T-helper 2 cell treated with Interferon-gamma antibody and Interleukin-4, amounts not matched to agents 5 μg/mL and 100 μg/mL, for 36 hours (primary cell): ENCODE data around the gene CTTN.

Source experiments
- DNase-seq: peaks from one replicate; pipeline ENCODE4 v3.0.0; 2021; ENCODE audit warnings: low spot score
- H3K27ac Mint-ChIP-seq: one replicate; pipeline ENCODE4 v1.8.0; 2021; ENCODE audit warnings: mild to moderate bottlenecking, mixed read lengths
- H3K27me3 Mint-ChIP-seq: one replicate; pipeline ENCODE4 v1.8.0; 2021; ENCODE audit warnings: low read depth, mixed read lengths
- H3K36me3 Mint-ChIP-seq: one replicate; pipeline ENCODE4 v1.8.0; 2021; ENCODE audit warnings: low read depth, mixed read lengths
- H3K4me1 Mint-ChIP-seq: one replicate; pipeline ENCODE4 v1.8.0; 2021; ENCODE audit warnings: low read depth, mixed read lengths
- H3K4me3 Mint-ChIP-seq: one replicate; pipeline ENCODE4 v1.8.0; 2022; ENCODE audit warnings: mild to moderate bottlenecking, moderate library complexity, mixed read lengths
- H3K9me3 Mint-ChIP-seq: one replicate; pipeline ENCODE4 v1.8.0; 2021; ENCODE audit warnings: mixed read lengths

Gene CTTN

GRCh38 chr11:70432580-70432979 is 34.3 kb downstream of the CTTN start:
- H3K27ac Mint-ChIP-seq, result no peak overlapping the region
- no peaks in the 10 kb centered on the region for H3K27me3 Mint-ChIP-seq
- no peak for DNase-seq
- H3K36me3 Mint-ChIP-seq, result no peaks in the 10 kb centered on the region
- no peak overlapping the region for H3K4me3 Mint-ChIP-seq
- peaks cover 2% of the 10 kb centered on the region for H3K4me1 Mint-ChIP-seq
- H3K9me3 Mint-ChIP-seq, result no peaks in the 10 kb centered on the region

- Mint-ChIP-seq H3K9me3 (no peaks in the 10 kb centered on the region), H3K4me1 (peaks cover 2% of the 10 kb centered on the region), H3K27me3 (no peaks in the 10 kb centered on the region), H3K4me3 (no peak overlapping the region), H3K36me3 (no peaks in the 10 kb centered on the region), H3K27ac (no peak overlapping the region)
- no peak for DNase-seq
These were observed 34.7 kb downstream of the CTTN start for GRCh38 chr11:70433038-70433437.

GRCh38 chr11:70433526-70433925 is 35.2 kb downstream of the CTTN start:
- H3K4me3 Mint-ChIP-seq, result no peak overlapping the region
- H3K4me1 Mint-ChIP-seq, result peaks cover 2% of the 10 kb centered on the region
- no peaks in the 10 kb centered on the region for H3K36me3 Mint-ChIP-seq
- DNase-seq, result no peak
- no peaks in the 10 kb centered on the region for H3K27me3 Mint-ChIP-seq
- H3K27ac Mint-ChIP-seq, result no peak overlapping the region
- no peaks in the 10 kb centered on the region for H3K9me3 Mint-ChIP-seq

DNA sequence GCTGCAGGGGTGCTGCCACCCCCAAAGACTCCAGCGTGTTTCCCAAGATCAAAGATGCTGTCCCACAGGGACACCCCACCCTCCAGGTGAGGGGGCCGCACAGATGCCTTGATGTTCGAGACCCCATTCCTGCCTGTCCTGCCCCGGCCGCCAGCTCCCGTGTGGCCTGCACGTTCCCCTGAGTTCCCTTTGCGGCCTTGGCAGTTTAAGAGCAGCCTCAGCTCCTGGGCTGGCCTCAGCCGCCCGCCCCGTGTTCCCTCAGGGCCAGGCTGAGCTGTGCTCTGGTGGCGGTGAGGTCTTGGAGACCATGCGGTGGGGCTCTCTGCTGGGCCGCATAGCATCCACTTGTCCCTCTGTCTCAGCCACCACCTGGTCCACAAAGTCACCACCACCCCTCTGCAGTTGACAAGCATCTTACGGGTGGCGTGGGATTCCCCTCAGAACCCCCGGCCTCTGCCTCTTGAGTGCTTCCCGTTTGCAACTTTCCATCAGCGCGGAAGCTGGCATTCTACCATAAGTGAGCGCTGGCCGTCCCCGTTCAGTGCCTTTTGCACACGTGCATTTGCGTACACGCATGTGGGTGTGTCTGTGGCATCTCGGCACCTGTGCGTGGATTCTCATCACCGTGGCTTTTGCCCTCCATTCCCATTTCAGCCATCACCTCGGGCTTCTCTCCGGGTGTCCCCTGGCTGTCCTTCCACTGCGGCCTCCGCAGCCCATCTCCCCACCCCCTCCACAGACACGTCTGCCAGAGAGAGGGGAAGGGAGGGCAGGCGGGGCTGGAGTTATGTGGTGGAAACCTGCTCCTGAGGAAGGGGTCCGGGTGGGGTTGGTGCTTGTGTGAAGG is 35.9 kb downstream of the CTTN start:
- H3K4me1 Mint-ChIP-seq, result peaks cover 2% of the 10 kb centered on the region
- DNase-seq, result no peak
- no peaks in the 10 kb centered on the region for H3K9me3 Mint-ChIP-seq
- no peak overlapping the region for H3K27ac Mint-ChIP-seq
- H3K36me3 Mint-ChIP-seq, result no peaks in the 10 kb centered on the region
- no peaks in the 10 kb centered on the region for H3K27me3 Mint-ChIP-seq
- no peak overlapping the region for H3K4me3 Mint-ChIP-seq

- H3K36me3 Mint-ChIP-seq, result no peaks in the 10 kb centered on the region
- H3K9me3 Mint-ChIP-seq, result no peaks in the 10 kb centered on the region
- H3K27me3 Mint-ChIP-seq, result no peaks in the 10 kb centered on the region
- DNase-seq, result no peak
- peaks cover 2% of the 10 kb centered on the region for H3K4me1 Mint-ChIP-seq
- H3K4me3 Mint-ChIP-seq, result no peak overlapping the region
- H3K27ac Mint-ChIP-seq, result no peak overlapping the region
These were observed 36.5 kb downstream of the CTTN start for GRCh38 chr11:70434813-70435278.

DNA sequence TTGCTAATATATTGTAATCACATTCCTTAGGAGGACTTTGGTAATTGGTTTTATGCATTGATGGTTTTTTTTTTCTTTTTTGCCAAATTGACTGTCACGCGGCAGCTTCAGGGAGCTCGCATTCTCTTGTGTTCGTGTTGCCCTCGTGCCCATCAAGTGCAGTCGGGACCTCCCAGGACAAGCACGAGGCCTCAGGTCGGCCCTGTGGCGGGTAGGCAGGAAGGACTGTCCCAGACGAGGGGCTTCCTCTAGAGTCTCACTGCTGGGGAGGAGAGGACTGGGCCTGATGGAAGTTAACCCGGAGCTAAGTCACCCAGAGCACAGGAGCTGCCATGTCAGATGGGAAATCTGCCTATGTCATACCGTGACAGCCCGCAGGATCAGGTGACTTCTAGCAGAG is 37.0 kb downstream of the CTTN start:
- Mint-ChIP-seq H3K4me3 (no peak overlapping the region), H3K4me1 (peaks cover 1% of the 10 kb centered on the region), H3K27ac (no peak overlapping the region), H3K36me3 (no peaks in the 10 kb centered on the region), H3K9me3 (no peaks in the 10 kb centered on the region), H3K27me3 (no peaks in the 10 kb centered on the region)
- no peak for DNase-seq

DNA sequence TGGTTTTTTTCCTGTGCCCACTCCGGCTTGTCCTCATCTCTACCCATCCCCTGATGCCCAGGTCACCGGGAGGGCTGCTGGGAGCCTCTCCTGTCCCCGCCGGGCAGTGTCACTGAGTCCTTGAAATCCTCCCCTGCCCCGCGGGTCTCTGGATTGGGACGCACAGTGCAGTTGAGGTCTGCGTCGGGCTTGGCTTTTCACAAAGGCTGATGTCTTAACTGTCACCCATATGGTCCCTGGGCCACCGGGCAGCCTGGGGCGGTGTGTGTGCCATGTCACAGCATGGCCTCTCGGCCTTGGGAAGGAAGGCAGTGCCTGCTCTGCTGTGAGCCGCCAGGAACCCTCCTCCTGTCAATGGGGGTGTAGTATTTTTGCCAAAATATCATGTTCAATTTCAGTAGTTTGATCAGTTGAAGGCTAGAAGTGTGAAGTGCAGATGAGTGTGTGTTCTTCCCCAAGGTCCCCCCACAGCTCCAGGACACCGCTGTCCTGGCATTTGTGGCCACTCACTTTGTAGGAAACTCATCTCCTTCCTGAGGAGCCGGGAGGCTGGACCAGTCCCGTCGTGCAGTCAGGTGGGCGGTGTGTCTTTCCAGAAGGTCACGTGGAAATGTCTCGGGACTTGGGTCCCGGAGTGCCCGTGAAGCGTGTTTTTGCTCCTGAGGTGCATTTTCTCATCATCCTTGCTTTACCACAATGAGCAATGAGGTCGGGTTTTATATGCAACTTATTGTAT is 37.6 kb downstream of the CTTN start:
- no peaks in the 10 kb centered on the region for H3K27me3 Mint-ChIP-seq

DNA sequence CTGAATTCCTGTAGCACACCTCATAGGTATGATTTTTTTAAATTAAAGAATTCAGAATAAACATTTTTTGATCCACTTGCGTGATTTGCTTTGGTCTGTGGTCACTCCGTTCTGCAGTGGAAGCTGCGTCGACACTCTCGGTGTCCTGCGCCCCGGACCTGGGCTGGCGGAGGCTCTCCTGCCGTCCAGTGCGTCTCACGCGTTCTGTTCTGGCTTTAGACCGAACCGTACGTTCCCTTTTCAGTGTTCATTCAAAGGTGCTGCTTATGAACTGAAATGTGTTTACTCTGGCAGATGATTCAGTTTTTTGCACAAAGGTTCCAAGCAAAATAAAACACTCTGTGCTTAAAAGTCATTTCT is 38.2 kb downstream of the CTTN start:
- Mint-ChIP-seq H3K27me3 (no peaks in the 10 kb centered on the region), H3K36me3 (no peaks in the 10 kb centered on the region), H3K9me3 (no peaks in the 10 kb centered on the region), H3K4me3 (no peak overlapping the region), H3K4me1 (no peaks in the 10 kb centered on the region), H3K27ac (no peak overlapping the region)
- no peak for DNase-seq

More for the DNA sequence above, 37.6 kb downstream of the CTTN start:
- Mint-ChIP-seq H3K27ac (no peak overlapping the region), H3K36me3 (no peaks in the 10 kb centered on the region), H3K4me1 (no peaks in the 10 kb centered on the region), H3K9me3 (no peaks in the 10 kb centered on the region), H3K4me3 (no peak overlapping the region)
- DNase-seq, result no peak

GRCh38 chr11:70437111-70437784 is 38.9 kb downstream of the CTTN start:
- H3K4me1 Mint-ChIP-seq, result no peaks in the 10 kb centered on the region
- no peak for DNase-seq
- H3K36me3 Mint-ChIP-seq, result no peaks in the 10 kb centered on the region
- H3K27ac Mint-ChIP-seq, result no peak overlapping the region
- H3K4me3 Mint-ChIP-seq, result no peak overlapping the region
- H3K27me3 Mint-ChIP-seq, result no peaks in the 10 kb centered on the region
- H3K9me3 Mint-ChIP-seq, result no peaks in the 10 kb centered on the region

- no peaks in the 10 kb centered on the region for H3K4me1 Mint-ChIP-seq
- no peak overlapping the region for H3K27ac Mint-ChIP-seq
- no peaks in the 10 kb centered on the region for H3K9me3 Mint-ChIP-seq
- H3K27me3 Mint-ChIP-seq, result no peaks in the 10 kb centered on the region
- H3K36me3 Mint-ChIP-seq, result no peaks in the 10 kb centered on the region
- no peak for DNase-seq
- no peak overlapping the region for H3K4me3 Mint-ChIP-seq
These were observed 41.9 kb downstream of the CTTN start for GRCh38 chr11:70440206-70440605.

- peaks cover 10% of the 10 kb centered on the region for H3K9me3 Mint-ChIP-seq
- no peak overlapping the region for H3K4me3 Mint-ChIP-seq
- no peaks in the 10 kb centered on the region for H3K27me3 Mint-ChIP-seq
- H3K36me3 Mint-ChIP-seq, result peaks cover 3% of the 10 kb centered on the region
- no peaks in the 10 kb centered on the region for H3K4me1 Mint-ChIP-seq
- H3K27ac Mint-ChIP-seq, result no peak overlapping the region
- no peak for DNase-seq
These were observed 45.4 kb downstream of the CTTN start for GRCh38 chr11:70443773-70444030.

DNA sequence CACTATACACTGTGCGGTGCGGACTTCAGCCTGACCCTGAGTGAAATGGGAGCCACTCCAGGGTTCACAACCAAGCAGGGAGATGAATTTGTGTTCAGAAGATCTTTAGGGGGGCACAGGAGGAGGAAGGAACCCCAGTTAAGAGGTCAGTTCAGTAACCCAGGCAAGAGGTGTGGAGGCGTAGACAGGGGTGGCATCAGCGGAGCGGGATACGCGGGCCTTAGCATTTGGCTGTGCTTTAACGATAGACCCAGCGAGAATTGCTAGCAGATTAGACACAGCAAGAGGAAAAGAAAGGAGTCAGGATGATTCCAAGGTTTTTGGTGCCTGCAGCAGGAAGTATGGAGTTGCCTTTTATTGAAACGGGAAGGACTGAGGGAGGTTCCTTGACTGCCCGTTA is 46.8 kb downstream of the CTTN start:
- Mint-ChIP-seq H3K4me3 (no peak overlapping the region), H3K27ac (no peak overlapping the region), H3K36me3 (peaks cover 5% of the 10 kb centered on the region), H3K4me1 (no peaks in the 10 kb centered on the region), H3K27me3 (no peaks in the 10 kb centered on the region), H3K9me3 (peaks cover 24% of the 10 kb centered on the region)
- DNase-seq, result no peak

GRCh38 chr11:70445605-70446004 is 47.3 kb downstream of the CTTN start:
- no peak for DNase-seq
- H3K36me3 Mint-ChIP-seq, result peaks cover 5% of the 10 kb centered on the region
- no peaks in the 10 kb centered on the region for H3K27me3 Mint-ChIP-seq
- no peak overlapping the region for H3K4me3 Mint-ChIP-seq
- peaks cover 28% of the 10 kb centered on the region for H3K9me3 Mint-ChIP-seq
- no peaks in the 10 kb centered on the region for H3K4me1 Mint-ChIP-seq
- no peak overlapping the region for H3K27ac Mint-ChIP-seq

GRCh38 chr11:70448983-70449567 is 50.7 kb downstream of the CTTN start:
- peaks cover 5% of the 10 kb centered on the region for H3K36me3 Mint-ChIP-seq
- H3K9me3 Mint-ChIP-seq, result peaks cover 28% of the 10 kb centered on the region
- no peak overlapping the region for H3K27ac Mint-ChIP-seq
- no peak for DNase-seq
- H3K4me1 Mint-ChIP-seq, result no peaks in the 10 kb centered on the region
- H3K27me3 Mint-ChIP-seq, result no peaks in the 10 kb centered on the region
- no peak overlapping the region for H3K4me3 Mint-ChIP-seq
